ENCODE results near the gene XPO4. TPM values are rescaled to one million over a fixed set of nuclear protein-coding genes. Genes with fewer than 3 reads are reported as not detected.

XPO4 gene
- total and polyA plus RNA-seq, 2 of the 13 experiments (the other 11 are each of a cell fraction or from before 2014, with no cell fraction given): 8.4 to 24.8 TPM

- TF ChIP-seq ZNF513 (CRISPR knock-in tag; conservative IDR thresholded peaks at IDR 0.05) (no peak), ZNF546 (CRISPR knock-in tag; conservative IDR thresholded peaks at IDR 0.05) (no peak), TOE1 (CRISPR knock-in tag; IDR thresholded peaks at IDR 0.05) (no peak), NFIB (CRISPR knock-in tag; IDR thresholded peaks at IDR 0.05; ENCODE audit: borderline replicate concordance) (no peak), ZNF446 (CRISPR knock-in tag; IDR thresholded peaks at IDR 0.05) (no peak), MED1 (CRISPR knock-in tag; IDR thresholded peaks at IDR 0.05) (no peak), FOXJ3 (CRISPR knock-in tag; IDR thresholded peaks at IDR 0.05; ENCODE audit: borderline replicate concordance) (no peak), ZBTB21 (CRISPR knock-in tag; IDR thresholded peaks at IDR 0.05) (0 out of 2 replicates have a peak, but pooled peaks have one; percentile 16), ZNF354B (CRISPR knock-in tag; IDR thresholded peaks at IDR 0.05) (no peak), JDP2 (CRISPR knock-in tag; IDR thresholded peaks at IDR 0.05; ENCODE audit: borderline replicate concordance) (no peak), ZNF615 (CRISPR knock-in tag; IDR thresholded peaks at IDR 0.05; ENCODE audit: borderline replicate concordance) (no peak), ZNF138 (CRISPR knock-in tag; IDR thresholded peaks at IDR 0.05; ENCODE audit: low read depth) (0 out of 2 replicates have a peak, but pooled peaks have one; percentile 26), ZNF761 (CRISPR knock-in tag; conservative IDR thresholded peaks at IDR 0.05) (peak; percentile 79), ZNF225 (CRISPR knock-in tag; IDR thresholded peaks at IDR 0.05) (peak; percentile 72; the same call in 1 of the 2 replicates), ZNF598 (CRISPR knock-in tag; IDR thresholded peaks at IDR 0.05; ENCODE audit: borderline replicate concordance) (no peak), MZF1 (CRISPR knock-in tag; IDR thresholded peaks at IDR 0.05; ENCODE audit: borderline replicate concordance) (no peak), ZNF614 (CRISPR knock-in tag; IDR thresholded peaks at IDR 0.05; ENCODE audit: borderline replicate concordance) (no peak; the same call in 1 of the 2 replicates), HDAC2 (CRISPR knock-in tag; IDR thresholded peaks at IDR 0.05) (no peak), ZBTB34 (CRISPR knock-in tag; IDR thresholded peaks at IDR 0.05) (no peak), PHB2 (IDR thresholded peaks at IDR 0.05; ENCODE audit: partially characterized antibody) (no peak), ZBTB7B (CRISPR knock-in tag; IDR thresholded peaks at IDR 0.05) (no peak), FOXP1 (IDR thresholded peaks at IDR 0.05) (no peak), FOXP1 (CRISPR knock-in tag; IDR thresholded peaks at IDR 0.05) (no peak), ZNF251 (CRISPR knock-in tag; IDR thresholded peaks at IDR 0.05) (no peak), PRMT3 (CRISPR knock-in tag; IDR thresholded peaks at IDR 0.05; ENCODE audit: borderline replicate concordance, low read depth) (no peak), WIZ (CRISPR knock-in tag; IDR thresholded peaks at IDR 0.05) (no peak), RAD51 (IDR thresholded peaks at IDR 0.05; ENCODE audit: borderline replicate concordance) (no peak), RCOR2 (CRISPR knock-in tag; IDR thresholded peaks at IDR 0.05) (no peak)
- TF ChIP-seq, protein P1, sequence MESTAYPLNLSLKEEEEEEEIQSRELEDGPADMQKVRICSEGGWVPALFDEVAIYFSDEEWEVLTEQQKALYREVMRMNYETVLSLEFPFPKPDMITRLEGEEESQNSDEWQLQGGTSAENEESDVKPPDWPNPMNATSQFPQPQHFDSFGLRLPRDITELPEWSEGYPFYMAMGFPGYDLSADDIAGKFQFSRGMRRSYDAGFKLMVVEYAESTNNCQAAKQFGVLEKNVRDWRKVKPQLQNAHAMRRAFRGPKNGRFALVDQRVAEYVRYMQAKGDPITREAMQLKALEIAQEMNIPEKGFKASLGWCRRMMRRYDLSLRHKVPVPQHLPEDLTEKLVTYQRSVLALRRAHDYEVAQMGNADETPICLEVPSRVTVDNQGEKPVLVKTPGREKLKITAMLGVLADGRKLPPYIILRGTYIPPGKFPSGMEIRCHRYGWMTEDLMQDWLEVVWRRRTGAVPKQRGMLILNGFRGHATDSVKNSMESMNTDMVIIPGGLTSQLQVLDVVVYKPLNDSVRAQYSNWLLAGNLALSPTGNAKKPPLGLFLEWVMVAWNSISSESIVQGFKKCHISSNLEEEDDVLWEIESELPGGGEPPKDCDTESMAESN (CRISPR knock-in tag; conservative IDR thresholded peaks at IDR 0.05): no peak
Observed at GRCh38 chr13:20902438-20903163, at the start of gene XPO4 (continued).

All from HepG2 (cell line).